Activated CD4-positive, alpha-beta T cell treated with anti-CD3 and anti-CD28 coated beads, Interleukin-2, Interleukin-4, amounts not matched to agents 100 ng/mL and 50 ng/mL, durations not matched to agents 16 hours and 8 hours (primary cell): Measurements from ENCODE around the gene L3MBTL3.
A peak's percentile ranks its signal among the peaks of the same experiment; 100 is the strongest.
"Not testable (repeated sequence)": the region's sequence is repeated elsewhere in the genome, so short reads cannot be mapped to it uniquely, and the experiment has no call there.

Source experiments
- DNase-seq: peaks from one replicate; pipeline ENCODE4 v3.0.0-alpha.2; 2020; ENCODE audit warnings: low spot score

L3MBTL3 gene

DNA sequence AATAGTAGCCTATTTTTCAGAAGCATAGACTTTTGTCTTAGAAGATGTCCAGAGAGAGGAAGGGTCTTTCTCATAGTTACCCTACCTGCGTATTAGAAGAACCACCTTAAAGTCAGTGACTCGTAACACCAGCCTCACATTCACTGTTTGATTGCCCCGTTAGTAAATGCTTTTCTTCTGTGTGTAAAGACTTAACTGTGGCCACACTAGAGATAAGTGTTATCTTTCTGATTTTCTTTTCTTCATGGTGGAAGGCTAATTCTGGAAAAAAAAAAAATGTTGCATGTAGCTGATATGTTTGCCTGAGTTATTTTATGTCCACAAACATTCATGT, 120.5 kb downstream of the L3MBTL3 start:
- DNase-seq = no peak

DNA sequence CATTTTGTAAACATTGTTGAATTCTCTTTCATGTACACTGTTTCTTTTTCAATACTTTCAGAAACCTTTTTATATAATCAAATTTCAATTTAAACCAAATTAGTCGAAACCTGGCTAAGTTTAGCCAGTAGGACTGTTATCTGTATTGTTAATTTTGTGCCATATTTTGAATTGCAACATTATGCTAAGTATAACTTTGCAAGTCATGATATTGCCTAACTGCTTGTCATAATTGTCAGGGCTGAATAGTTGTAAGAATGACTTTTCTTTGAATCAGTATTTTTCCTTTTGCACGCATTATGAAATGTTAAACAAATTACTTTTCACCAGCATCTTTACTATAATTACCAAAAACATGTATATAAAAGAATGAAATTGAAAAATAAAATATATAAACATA, 121.7 kb downstream of the L3MBTL3 start:
- no peak for DNase-seq

DNA sequence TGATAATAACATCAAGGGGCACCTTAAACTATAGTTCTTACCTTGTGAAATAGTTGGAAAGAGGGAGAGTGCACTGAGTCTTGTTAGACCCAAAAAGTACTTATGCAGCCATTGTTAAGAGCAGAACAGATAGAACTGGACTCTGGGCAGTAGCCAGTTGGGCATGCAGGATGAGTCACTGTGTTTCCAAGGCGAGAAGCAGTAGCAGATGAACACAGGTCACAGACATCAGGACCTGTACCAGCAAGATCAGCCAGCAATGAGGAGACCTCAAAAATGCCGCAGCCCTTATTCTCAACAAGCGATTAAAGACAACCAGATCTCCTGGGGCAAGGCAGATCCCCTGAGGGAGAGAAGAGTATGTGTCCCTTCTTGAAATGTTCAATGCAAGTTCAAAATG, 125.3 kb downstream of the L3MBTL3 start:
- DNase-seq = no peak

DNA sequence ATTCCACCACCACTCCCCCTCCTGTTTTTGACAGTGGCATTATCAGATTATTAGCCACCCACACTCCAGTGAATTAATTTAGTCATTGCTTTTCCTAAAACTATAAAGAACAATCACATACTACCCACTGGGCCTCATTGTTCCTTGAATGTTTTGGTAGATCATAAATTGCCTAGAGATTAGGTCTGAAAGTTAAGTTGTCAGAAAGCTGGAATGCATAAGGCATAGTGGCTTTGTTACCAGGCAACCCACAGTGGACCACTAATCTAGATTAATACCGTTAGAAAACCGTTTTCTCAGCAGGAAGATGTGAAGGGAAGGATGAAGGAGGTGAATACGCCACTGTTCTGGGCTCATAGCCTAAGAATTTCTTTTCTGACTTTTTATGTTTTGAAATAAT, 128.7 kb downstream of the L3MBTL3 start:
- no peak for DNase-seq

DNA sequence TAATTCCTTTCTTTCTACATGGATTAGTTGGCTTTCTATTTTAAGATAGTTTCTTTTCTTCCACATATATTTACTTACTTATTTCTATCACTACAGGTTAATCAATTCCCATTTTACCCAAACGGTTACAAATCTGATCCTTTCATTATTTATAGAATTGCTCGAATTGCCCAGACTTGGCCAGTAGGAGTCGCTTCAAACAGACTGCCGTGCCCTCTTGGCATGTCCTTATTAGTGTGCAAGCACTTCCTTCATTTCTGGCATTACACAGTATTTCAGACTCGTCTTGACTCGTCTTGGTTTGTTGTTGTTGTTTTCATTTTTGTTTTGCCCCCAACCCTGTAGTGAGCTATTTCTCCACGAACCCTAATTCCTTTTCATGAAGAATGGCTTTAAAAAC, 129.8 kb downstream of the L3MBTL3 start:
- no peak for DNase-seq

DNA sequence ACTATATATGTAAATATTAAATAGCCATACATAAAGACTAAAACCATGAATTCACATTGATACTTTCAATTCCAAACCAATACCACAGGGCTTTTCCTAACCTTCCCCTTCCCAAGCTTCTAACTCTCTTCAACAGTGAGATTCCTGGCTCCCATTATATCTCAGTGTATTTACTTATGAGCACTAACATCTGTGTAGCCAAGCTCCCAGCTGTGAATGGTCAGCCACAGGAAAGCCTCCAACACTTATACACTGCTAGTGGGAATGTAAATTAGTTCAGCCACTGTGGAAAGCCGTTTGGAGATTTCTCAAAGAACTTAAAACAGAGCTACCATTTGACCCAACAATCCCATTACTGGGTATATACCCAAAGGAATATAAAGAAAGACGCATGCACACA, 130.6 kb downstream of the L3MBTL3 start:
- DNase-seq = not testable (repeated sequence)

DNA sequence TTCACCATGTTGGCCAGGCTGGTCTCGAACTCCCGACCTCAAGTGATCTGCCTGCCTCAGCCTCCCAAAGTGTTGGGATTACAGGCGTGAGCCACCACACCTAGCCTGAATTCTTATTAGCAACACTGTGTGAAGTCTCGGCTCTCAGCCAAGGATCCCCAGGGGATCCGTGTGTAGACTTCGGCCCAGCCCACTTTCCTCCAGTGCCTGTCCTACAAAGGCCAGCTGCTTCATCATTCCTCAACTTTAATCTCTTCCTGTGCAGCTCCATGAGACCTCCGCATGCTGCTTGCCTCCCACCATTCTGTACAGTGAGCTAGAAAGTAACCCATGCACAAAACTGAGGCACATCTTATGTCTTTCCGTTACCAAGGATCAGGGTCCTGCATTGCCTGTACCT, 132.5 kb downstream of the L3MBTL3 start:
- no peak for DNase-seq

DNA sequence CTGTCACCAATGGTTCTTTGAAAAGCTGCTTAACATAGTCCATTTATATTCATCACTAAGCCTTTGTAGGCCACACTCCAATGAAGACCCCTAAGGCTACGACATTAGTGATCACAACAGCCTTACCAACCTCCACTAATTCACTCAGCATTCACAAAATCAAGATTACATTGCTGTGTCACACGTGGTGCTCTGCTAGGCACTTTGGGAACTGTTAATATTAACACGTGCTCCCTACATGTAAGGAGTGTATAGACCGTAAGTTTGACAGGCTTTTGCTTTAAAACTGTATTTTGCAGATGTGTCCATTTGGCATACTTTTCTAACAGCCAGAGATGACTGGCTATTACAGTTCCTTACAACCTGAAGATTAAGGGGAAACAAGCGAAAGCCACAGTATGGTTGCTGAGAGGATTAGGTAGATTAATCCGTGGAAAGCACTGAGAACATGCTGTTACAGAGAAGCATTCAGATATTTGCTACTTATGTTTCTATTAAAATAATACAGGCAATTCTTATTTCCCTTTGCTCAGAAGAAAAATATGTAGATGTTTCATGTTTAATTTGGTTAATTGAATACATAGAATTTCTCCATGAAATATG, 134.6 kb downstream of the L3MBTL3 start:
- DNase-seq = no peak

DNA sequence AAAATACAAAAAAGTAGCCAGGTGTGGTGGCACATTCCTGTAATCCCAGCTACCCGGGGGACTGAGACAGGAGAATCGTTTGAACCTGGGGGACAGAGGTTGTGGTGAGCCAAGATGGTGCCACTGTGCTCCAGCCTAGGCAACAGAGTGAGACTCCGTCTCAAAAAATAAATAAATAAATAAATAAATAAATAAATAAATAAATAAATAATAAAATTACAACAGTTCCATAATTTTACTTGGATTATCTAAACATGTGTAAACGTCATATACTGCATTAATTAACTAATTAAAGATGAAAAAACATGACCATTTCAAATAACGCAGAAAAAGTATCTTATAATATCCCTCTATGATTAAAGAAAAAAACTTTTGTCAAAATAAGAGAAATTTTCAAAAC, 138.5 kb downstream of the L3MBTL3 start:
- no peak for DNase-seq

DNA sequence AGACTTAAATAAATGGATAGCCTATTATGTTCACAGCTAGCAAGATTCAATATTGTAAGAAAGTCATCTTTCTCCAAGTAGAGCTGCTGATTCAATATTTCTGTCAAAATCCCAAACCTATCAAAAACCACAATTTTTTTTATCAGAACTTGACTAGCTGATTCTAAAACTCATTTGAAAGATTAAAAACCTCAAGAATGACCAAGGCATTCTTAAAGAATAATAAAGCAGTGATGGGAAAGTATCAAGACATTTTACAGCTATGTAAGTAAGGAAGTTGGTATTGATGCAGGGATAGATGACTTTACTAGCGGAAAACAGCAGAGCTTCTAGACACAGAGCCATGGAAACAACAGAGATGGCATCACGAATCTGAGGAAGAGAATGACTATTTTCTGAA, 139.7 kb downstream of the L3MBTL3 start:
- no peak for DNase-seq

DNA sequence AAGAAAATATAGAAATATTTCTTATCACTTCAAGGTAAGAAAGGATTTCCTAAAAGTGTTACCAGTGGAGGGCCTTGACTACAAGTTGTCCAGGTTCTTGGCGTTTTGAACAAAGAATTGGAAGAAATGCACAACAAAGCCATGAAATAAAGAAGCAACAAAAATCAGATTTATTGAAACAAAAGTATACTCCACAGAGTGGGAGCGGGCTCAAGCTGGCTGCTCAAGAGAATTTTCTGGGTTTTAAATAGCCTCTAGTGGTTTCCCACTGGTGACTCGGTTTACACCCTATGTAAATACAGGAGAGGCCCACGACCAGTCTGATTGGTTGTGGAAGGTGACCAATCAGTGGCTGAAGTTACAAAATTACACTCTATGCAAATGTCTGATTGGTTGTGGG, 140.2 kb downstream of the L3MBTL3 start:
- no peak for DNase-seq

DNA sequence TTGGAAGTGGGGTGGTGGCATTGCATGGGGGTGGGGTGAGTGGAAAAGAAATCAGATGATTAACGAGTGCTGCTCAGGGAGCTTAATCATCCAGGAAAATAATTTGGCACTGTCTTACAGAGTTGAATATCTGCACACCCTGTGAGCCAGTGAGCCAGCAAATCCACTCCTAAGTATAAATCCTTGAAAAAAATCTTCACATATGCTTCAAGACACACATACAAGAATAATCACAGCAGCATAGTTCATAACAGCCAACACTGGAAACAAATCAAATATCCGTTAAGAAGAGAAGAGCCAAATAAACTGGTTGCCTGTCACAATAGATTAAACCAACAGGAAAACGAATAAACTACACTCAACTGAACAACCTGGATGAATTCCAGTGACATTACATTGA, 141.6 kb downstream of the L3MBTL3 start:
- no peak for DNase-seq

DNA sequence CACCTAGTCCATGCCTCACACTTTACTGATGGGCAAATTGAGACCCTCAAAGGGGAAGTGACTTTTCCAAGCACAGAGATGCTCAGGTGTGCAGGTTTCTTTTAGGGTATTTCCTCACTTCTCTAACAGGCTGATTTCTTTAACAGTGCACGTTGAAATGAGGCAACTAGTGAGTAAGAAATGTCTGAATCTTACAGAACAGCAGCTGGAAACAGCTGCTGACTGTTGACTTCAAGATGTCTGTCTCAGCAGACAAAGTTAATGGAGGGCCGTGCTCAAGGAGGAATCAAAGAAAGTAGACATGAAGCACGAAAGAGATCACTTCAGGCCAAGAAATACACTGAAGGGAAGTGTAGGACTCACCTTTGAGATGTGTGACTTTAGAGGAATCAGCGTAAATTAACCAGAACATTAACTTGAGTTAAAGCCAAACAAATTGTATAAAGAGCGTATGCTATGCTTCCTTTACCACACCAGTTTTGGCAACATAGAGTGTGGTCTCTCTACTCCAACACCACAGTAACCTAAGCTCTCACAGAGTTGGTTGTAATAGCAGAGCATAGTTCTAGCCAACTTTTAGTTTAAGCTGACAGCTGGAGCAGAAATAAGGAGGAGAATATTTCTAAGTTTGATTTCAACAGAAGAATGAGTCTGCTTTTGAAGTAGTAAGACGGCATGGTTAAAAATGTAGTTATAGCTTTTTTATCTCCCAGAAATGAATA, 143.5 kb downstream of the L3MBTL3 start:
- DNase-seq = no peak

DNA sequence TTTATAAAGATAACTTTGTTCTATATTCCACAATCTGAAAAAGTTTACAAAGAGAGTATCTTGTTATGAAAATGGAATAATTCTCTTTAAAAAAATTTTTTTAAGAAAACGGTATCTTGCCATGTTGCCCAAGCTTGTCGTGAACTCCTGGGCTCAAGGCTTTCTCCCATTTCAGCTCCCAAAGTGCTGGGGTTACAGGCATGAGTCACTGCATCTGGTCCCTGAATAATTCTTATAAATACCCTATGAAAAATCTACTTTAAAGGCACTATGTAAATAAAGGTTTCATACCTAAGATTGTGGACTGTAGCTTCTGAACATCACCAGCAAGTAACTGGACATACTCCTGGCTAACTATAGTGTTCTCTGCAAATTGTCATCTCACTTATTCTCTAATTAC, 144.0 kb downstream of the L3MBTL3 start:
- no peak for DNase-seq

DNA sequence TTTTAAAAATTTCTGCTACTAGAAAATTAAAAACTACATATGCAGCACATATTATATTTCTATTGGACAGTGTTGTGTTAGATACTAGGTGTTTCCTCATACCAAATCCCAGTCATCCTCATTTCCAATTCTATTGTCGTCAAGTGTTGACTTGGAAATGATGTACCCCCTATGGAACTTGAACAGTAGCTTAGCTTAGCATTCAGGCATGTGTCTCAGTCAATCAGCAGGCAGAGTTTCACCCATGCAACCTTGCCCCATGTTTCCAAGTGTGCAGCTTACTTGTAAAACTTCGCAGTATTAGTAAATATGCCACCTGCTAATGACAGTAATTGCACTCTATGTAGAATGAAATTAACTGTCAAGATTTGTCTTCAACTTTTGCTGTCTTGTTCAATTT, 144.9 kb downstream of the L3MBTL3 start:
- DNase-seq = no peak

DNA sequence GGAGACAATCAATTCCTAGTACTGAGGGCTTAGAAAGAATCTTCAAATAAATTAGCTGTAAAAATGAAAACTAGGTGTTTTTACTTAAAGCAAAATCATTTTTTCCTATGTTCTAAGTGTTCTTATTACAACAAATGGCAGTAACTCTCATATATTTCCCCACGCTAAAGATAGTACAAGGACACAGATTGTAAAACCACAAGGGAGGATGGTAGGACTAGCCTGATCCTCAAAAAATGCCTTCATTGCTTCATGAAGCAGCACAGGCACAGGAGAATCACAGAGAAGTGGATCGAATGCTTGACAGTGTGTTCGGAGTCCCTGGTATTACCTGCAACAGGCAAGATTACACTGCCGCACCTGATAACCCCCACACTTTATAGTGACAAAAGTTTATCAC, 145.9 kb downstream of the L3MBTL3 start:
- no peak for DNase-seq

DNA sequence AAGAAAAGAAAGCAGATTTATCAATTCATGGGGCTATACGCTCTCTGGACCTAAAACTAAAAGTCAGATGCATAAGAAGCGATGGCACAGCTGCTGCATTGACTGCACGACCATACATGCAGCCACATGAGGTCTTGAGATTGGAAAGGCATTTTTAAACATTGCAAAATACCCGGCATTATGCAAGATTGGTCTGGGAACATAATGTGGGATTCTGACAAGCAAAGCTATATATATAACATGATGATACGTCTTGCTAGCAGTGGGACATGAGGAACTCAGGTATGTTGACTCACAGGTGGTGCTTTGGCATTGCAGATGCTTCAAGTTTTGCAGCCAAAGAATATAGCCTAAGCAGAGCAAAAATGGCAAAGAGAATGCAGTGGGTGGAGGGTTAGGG, 149.3 kb downstream of the L3MBTL3 start:
- no peak for DNase-seq

DNA sequence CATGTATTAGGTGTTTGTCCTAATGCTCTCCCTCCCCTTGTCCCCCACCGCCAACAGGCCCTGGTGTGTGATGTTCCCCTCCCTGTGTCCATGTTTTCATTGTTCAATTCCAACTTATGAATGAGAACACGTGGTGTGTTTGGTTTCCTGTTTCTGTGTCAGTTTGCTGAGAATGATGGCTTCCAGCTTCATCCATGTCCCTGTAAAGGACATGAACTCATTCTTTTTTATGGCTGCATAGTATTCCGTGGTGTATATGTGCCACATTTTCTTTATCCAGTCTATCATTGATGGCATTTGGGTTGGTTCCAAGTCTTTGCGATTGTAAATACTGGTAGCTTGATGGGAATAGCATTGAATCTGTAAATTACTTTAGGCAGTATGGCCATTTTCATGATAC, 151.8 kb downstream of the L3MBTL3 start:
- DNase-seq = not testable (repeated sequence)

DNA sequence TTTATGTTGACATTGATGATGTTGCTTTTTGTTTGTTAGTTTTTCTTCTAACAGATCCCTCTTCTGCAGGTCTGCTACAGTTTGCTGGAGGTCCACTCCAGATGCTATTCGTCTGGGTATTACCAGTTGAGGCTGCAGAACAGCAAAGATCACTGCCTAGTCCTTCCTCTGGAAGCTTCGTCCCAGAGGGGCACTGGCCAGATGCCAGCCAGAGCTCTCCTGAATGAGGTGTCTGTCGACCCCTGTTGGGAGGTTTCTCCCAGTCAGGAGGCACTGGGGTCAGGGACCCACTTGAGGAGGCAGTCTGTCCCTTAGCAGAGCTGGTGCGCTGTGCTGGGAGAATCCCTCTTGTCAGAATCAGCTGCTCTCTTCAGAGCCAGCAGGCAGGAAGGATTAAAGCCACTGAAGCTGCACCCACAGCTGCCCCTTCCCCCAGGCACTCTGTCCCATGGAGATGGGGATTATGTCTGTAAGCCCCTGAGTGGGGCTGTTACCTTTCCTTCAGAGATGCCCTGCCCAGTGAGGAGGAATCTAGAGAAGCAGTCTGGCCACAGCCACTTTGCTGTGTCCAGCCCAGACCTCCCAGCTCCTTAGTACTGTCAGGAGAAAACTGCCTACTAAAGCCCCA, 155.1 kb downstream of the L3MBTL3 start:
- DNase-seq = not testable (repeated sequence)

DNA sequence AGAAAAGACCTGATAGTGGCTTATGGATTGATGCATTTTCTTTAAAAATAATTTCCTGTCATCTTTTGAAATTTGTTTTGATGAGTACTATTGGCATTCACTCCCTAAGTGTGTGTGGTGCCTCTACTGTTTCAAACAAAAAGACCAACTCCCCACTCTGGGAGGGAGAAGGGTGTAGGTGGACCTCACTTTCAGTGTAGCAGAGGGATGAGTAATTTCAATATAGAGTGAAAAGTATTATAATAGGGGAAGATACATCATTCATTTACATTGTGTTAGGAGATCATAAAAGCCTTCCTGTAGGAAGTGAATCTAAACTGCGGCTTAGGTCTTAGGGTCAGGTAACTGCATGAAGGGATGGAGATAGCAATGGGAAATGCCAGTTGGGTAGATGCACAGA, 158.0 kb downstream of the L3MBTL3 start:
- DNase-seq = no peak

DNA sequence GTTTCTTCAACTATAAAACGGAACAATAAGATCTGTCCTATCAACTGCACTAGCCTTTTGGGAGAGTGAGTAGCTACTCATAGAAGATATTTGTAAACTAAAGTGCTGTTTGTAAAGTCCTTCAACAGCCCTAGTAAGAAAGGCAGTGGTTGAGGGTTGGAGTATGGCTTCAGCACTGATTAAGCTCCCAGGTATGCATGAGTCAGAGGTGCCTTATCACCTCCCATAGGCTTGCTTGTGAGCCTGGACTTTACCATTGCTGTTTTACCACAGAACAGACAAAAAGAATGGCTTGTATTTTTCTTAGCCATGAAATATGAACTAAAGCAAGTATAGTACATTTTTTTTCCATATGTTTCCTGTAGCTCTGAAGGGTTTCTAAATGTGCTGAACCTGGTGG, 160.3 kb downstream of the L3MBTL3 start:
- DNase-seq = no peak

DNA sequence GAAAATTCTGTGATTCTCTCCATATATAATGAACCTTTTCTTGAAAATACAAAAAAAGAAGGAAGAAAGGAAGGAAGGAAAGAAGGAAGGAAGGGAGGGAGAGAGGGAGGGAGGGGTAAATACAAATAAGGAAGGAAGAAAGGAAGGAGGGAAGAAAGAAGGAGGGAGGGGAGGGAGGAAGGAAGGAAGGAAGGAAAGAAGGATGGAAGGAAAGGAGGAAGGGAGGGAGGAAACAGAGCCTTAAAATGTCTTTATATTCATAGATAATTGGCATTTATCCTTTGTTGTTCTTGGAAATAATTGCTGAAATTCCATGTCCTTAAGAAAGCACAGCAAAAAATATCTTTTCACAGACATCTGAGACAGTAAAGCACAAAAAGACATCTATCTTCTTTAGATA, 164.1 kb downstream of the L3MBTL3 start:
- no peak for DNase-seq

DNA sequence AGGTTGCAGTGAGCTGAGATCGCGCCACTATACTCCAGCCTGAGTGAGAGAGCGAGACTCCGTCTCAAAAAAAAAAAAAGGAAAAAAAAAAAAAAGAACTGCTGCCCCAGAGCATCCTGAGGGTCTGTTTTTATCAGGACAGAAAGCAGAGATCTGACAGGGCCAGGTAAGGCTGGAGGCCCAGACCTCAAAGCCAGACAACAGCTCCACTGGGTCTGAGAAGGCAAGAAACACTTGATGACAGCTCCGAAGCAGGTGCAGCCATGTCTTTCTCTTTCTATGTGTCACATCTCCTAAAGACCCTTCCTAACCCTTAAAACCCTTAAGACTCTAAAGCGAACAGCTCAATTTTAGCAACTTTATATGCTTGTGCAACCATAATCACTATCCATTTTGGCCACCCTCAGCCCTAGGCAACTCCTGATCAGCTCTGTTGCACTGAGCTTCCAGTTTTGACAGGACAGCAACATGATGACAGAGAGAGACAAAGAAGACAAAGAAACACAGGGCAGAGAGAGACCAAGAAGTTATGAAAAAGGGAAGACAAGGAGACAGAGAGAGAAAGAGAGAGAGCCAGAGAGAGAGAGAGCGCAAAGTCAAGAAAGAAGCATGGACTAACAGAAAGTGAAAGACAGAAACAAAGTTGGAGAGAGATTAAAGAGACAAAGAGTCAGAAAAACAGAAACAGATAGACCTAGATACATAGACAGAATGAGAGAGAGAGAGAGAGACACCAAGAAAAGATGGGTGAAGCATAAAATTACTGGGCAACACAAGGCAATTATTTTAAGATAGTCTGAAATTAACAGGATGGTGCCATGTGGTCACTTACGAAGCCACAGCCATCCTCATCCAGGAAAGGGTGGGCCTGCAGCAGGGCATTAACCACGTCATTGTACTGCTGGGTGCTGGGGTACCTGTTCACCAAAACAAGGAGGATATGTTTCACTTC, 165.2 kb downstream of the L3MBTL3 start:
- DNase-seq = peak; percentile 42
